ENCODE results near the gene IFNL1.
"Not testable (repeated sequence)": the region's sequence is repeated elsewhere in the genome, so short reads cannot be mapped to it uniquely, and the experiment has no call there.

The IFNL1 gene

DNA sequence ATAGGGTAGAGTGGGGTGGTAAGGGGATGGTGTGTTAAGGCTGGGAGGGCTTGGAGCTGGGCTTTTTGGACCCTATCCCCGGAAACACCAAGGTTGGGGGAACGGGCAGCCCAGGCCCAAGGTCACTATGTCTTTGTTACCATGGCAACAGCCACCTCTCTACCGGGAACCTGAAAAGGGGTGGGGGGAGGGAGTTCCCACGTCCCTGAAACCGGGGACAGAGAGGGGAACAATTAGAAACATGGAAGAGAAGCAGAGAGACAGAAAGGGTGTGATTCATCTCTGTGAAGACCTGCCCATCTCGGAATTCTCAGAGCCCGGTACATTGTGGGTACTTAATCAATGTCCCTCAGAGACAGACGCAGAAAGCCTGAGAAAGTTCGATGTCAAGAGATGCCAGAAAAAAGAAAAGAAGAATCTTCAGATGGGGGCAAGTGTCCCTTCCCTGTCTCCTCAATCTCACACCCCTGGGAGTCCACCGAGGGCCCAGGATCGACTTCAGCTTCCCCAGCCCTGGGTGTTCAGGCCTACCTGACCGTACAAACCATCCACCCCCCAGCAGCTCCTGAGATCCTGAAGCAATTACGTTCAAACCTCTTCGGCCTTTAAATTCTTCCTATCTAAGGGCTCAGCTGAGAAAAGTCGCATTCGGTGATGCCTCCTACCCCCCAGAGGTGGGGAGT is 31.3 kb downstream of the IFNL1 start:
- H3K9ac ChIP-seq (ENCODE audit: low read depth, low read length): peak overlapping the region; percentile 5; the same call in 1 of the 2 replicates
- H3K9me3 ChIP-seq (ENCODE audit: control insufficient read depth, insufficient read depth, low read length): no peaks in the 10 kb centered on the region
- H3K36me3 ChIP-seq (ENCODE audit: insufficient read depth, low read length): no peaks in the 10 kb centered on the region
- H3K4me1 ChIP-seq (ENCODE audit: insufficient read depth, low read length): peaks cover 6% of the 10 kb centered on the region

DNA sequence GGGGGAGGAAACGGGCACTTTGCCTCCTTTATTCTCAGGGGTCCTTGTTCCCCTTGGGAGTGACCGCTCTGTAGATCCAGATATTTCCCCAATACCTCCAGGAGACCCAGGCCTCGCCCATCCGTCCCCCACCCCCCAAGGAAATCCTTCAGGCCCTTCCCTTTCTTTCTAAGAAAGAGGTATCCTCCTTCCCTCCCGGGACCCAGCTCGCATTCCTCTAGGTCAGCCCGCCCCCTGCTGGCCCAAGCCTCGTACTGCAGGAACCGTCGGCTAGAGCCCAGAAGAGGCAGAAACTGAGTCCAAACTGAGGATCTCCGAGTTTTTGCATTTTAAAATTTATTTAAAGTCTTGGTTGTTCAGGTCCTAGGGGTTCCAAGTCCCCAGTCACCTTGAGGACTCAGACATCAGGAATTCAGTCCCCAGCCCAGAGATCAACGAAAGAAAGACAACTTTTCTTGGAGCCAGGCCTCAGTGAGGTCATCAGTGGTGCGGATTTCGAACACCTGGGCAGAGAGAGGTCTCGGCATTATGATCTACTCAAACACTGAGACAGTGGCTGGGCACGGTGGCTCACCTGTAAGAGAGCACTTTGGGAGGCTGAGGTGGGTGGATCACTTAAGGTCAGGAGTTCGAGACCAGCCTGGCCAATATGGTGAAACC is 32.0 kb downstream of the IFNL1 start:
- no peaks in the 10 kb centered on the region for H3K36me3 ChIP-seq (ENCODE audit: insufficient read depth, low read length)
- H3K9me3 ChIP-seq (ENCODE audit: control insufficient read depth, insufficient read depth, low read length): no peaks in the 10 kb centered on the region
- peak overlapping the region; percentile 5; the same call in 1 of the 2 replicates for H3K9ac ChIP-seq (ENCODE audit: low read depth, low read length)
- H3K4me1 ChIP-seq (ENCODE audit: insufficient read depth, low read length): peaks cover 6% of the 10 kb centered on the region

DNA sequence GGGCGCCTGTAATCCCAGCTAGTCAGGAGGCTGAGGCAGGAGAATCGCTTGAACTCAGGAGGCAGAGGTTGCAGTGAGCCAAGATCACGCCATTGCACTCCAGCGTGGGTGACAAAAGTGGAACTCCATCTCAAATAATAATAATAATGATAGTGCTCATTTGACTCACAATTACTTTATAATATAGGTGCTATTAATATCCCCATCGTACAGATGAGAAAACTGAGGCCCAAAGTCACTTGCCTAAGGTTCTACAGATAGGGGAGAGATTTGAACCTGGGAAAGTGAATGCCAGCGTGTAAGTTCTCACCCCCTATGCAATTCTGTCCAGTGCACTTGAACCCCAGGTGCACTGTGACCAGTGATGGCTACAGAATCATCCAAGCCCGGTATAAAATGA is 33.7 kb downstream of the IFNL1 start:
- peaks cover 6% of the 10 kb centered on the region for H3K4me1 ChIP-seq (ENCODE audit: insufficient read depth, low read length)
- H3K9me3 ChIP-seq (ENCODE audit: control insufficient read depth, insufficient read depth, low read length): no peaks in the 10 kb centered on the region
- no peaks in the 10 kb centered on the region for H3K36me3 ChIP-seq (ENCODE audit: insufficient read depth, low read length)
- no peak overlapping the region for H3K9ac ChIP-seq (ENCODE audit: low read depth, low read length)

DNA sequence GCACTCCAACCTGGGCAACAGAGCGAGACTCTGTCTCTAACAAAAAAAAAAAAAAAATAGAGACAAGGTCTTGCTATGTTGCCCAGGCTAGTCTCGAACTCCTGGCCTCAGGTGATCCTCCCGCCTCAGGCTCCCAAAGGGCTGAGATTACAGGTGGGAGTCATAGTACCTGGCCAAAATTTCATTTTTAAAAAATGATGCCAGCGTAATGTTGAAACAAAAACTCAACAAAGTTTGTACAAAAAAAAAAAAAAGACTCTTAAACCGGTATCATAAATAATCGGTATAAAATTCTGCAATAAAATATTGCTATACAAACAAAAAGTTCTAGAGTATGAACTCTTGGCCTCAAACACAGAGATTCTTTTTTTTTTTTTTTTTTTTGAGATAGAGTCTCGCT is 36.1 kb downstream of the IFNL1 start:
- Histone ChIP-seq H3K9ac (ENCODE audit: low read depth, low read length) (no peak overlapping the region), H3K36me3 (ENCODE audit: insufficient read depth, low read length) (no peaks in the 10 kb centered on the region), H3K9me3 (ENCODE audit: control insufficient read depth, insufficient read depth, low read length) (no peaks in the 10 kb centered on the region), H3K4me1 (ENCODE audit: insufficient read depth, low read length) (peaks cover 6% of the 10 kb centered on the region)

DNA sequence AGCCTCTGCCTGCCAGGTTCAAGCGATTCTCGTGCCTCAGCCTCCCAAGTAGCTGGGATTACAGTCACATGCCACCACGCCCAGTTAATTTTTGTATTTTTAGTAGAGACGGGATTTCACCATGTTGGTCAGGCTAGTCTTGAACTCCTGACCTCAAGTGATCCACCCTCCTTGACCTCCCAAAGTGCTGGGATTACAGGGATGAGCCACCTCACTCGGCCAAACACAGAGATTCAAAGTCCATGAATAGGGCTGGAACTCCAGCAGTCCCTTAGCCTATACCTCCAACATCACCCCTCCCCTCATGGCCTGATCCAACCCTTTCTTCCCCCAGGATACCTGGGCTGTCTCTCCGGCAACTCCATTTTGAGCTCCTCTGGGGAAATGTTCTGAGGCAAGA is 36.5 kb downstream of the IFNL1 start:
- not testable (repeated sequence) for H3K9me3 ChIP-seq (ENCODE audit: control insufficient read depth, insufficient read depth, low read length); H3K9ac ChIP-seq (ENCODE audit: low read depth, low read length); H3K4me1 ChIP-seq (ENCODE audit: insufficient read depth, low read length); H3K36me3 ChIP-seq (ENCODE audit: insufficient read depth, low read length)

DNA sequence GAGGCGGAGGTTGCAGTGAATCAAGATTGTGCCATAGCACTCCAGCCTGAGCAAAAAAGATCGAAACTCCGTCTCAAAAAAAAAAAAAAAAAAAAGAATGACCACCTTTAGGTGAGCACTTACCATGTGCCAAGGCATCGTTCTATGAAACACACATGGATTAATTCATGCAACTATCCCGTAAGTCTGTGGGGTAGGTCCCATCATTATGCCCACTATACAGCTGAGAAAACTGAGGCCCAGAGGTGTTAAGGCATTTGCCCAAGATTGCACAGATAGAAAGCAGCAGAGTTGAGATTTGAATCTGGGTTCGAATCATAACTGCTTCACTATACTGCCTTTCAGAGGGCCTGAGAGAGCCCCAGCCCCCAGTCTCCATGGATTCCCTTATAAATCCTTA is 37.3 kb downstream of the IFNL1 start:
- no peaks in the 10 kb centered on the region for H3K36me3 ChIP-seq (ENCODE audit: insufficient read depth, low read length)
- no peak overlapping the region for H3K9ac ChIP-seq (ENCODE audit: low read depth, low read length)
- H3K4me1 ChIP-seq (ENCODE audit: insufficient read depth, low read length): no peaks in the 10 kb centered on the region; the same call in 1 of the 2 replicates
- H3K9me3 ChIP-seq (ENCODE audit: control insufficient read depth, insufficient read depth, low read length): no peaks in the 10 kb centered on the region

DNA sequence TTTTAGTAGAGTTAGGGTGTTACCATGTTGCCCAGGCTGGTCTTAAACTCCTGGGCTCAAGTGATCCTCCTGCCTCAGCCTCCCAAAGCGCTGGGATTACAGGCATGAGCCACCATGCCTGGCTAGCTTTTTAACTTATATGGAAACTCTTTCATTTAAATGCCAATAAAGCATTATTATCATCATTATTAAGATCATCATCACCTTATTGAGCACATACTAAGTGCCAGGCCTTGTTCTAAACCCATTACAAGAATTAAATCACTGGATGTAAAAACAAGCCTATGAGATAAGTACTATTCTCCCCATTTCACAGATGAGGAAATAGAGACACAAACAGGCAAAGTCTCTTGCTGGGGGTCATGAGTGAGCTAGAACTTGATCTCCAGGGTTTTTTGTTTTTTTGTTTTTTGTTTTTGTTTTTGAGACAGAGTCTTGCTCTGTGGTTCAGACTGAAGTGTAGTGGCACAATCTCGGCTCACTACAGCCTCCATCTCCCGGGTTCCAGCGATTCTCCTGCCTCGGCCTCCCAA is 38.3 kb downstream of the IFNL1 start:
- H3K9ac ChIP-seq (ENCODE audit: low read depth, low read length): no peak overlapping the region
- no peaks in the 10 kb centered on the region; the same call in 1 of the 2 replicates for H3K4me1 ChIP-seq (ENCODE audit: insufficient read depth, low read length)
- no peaks in the 10 kb centered on the region for H3K36me3 ChIP-seq (ENCODE audit: insufficient read depth, low read length)
- no peaks in the 10 kb centered on the region for H3K9me3 ChIP-seq (ENCODE audit: control insufficient read depth, insufficient read depth, low read length)

DNA sequence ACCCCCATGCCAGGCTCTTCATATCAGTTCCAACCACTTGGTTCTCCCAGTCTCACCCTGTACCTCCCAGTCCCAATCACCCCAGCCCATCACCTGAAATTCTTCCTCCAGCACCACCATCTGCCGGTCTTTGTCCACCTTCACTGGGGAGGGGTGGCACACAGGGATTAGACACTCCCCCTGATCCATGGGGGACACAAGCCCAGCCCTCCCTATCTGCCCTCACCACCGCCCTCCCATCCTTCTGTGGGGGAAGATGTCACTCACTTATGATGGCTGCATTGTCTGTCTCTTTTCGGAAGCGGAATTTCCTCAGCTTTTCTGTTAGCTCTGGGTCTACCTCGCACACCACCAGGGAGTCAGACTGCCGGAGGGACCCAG is 39.0 kb downstream of the IFNL1 start:
- H3K9me3 ChIP-seq (ENCODE audit: control insufficient read depth, insufficient read depth, low read length): no peaks in the 10 kb centered on the region
- H3K4me1 ChIP-seq (ENCODE audit: insufficient read depth, low read length): no peaks in the 10 kb centered on the region; the same call in 1 of the 2 replicates
- no peak overlapping the region for H3K9ac ChIP-seq (ENCODE audit: low read depth, low read length)
- H3K36me3 ChIP-seq (ENCODE audit: insufficient read depth, low read length): no peaks in the 10 kb centered on the region

DNA sequence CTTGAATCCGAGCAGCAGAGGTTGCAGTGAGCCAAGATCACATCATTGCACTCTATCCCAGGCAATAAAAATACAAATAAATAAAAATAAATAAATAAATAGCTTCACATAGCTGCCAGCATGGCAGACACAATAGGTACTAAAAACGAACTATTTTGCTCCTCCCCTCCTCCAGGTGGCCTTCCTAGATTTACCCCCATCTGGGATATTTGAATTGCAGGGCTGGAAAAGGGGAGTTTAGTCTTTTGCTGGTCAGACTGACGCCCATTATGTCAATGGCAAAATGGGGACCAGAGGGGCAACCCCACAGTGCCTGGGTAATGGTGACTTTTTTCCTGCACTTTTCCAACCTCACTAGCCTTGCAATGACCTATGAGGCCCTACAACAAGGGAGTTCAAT is 40.3 kb downstream of the IFNL1 start:
- no peak overlapping the region for H3K9ac ChIP-seq (ENCODE audit: low read depth, low read length)
- no peaks in the 10 kb centered on the region; the same call in 1 of the 2 replicates for H3K4me1 ChIP-seq (ENCODE audit: insufficient read depth, low read length)
- H3K36me3 ChIP-seq (ENCODE audit: insufficient read depth, low read length): no peaks in the 10 kb centered on the region
- no peaks in the 10 kb centered on the region for H3K9me3 ChIP-seq (ENCODE audit: control insufficient read depth, insufficient read depth, low read length)

DNA sequence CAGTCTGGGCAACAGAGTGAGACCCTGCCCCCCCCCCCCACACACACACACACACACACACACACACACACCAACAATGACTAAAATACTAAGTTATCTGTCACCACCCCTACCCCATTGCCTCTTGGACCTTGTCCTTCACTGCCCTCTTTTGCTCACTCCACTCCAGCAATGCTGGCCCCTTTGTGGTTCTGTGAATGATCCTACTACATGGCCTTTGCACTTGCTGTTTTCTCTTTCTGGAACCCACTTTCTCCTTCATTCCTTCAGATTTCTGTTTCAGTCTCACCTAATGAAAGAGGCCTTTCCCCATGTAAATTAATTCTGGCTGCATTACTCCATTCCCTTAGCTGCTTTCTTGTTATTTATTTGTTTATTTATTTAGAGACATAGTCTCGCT is 43.5 kb downstream of the IFNL1 start:
- Histone ChIP-seq H3K4me1 (ENCODE audit: insufficient read depth, low read length) (no peaks in the 10 kb centered on the region), H3K36me3 (ENCODE audit: insufficient read depth, low read length) (no peaks in the 10 kb centered on the region)

DNA sequence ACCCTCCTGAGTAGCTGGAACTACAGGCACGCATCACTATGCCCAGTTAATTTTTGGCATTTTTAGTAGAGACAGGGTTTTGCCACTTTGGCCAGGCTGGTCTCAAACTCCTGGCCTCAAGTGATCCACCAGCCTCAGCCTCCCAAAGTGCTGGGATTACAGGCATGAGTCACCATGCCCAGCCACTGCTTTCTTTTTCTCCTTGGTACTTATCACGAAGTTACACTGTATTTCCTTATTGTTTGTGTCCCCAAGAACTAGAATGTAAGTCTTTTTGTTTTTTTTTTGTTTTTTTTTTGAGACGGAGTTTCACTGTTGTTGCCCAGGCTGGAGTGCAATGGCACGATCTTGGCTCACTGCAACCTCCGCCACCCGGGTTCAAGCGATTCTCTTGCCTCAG is 43.9 kb downstream of the IFNL1 start:
- H3K36me3 ChIP-seq (ENCODE audit: insufficient read depth, low read length); H3K4me1 ChIP-seq (ENCODE audit: insufficient read depth, low read length); H3K9me3 ChIP-seq (ENCODE audit: control insufficient read depth, insufficient read depth, low read length); H3K9ac ChIP-seq (ENCODE audit: low read depth, low read length): not testable (repeated sequence)

More for the DNA sequence above, 43.5 kb downstream of the IFNL1 start:
- no peak overlapping the region for H3K9ac ChIP-seq (ENCODE audit: low read depth, low read length)
- H3K9me3 ChIP-seq (ENCODE audit: control insufficient read depth, insufficient read depth, low read length): no peaks in the 10 kb centered on the region

DNA sequence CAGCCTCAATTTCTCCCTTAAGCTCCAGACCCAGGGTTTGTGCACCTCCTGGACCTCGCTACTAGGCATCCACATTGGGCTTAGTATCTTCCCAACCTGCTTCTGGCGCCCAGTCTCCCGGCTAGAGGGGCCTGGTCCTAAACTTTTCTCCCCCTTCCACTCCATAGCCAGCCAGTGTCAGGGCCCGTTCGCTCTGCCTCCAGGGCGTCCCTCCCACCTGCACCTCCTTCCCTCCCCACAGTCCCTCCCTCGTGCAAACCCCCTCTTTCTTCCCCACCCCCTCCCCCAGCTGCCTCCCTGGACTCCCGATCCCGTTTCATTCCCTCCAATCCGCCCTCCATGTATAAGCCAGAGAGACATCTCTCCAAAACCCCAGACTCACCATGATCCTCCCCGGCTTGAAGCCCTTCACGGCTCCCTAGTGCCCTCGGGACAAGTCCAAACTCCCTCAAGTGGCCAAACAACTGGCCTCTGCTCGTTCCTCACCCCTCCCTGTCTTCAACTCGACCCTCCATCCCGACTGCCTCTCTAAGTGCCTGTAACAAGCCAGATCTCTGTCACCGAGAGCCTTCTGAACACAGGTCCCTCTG is 45.0 kb downstream of the IFNL1 start:
- H3K9me3 ChIP-seq (ENCODE audit: control insufficient read depth, insufficient read depth, low read length): no peaks in the 10 kb centered on the region
- H3K9ac ChIP-seq (ENCODE audit: low read depth, low read length): peak overlapping the region; percentile 97
- H3K36me3 ChIP-seq (ENCODE audit: insufficient read depth, low read length): 0 out of 2 replicates have a peak, but pooled peaks cover 3% of the 10 kb centered on the region
- H3K4me1 ChIP-seq (ENCODE audit: insufficient read depth, low read length): no peaks in the 10 kb centered on the region

DNA sequence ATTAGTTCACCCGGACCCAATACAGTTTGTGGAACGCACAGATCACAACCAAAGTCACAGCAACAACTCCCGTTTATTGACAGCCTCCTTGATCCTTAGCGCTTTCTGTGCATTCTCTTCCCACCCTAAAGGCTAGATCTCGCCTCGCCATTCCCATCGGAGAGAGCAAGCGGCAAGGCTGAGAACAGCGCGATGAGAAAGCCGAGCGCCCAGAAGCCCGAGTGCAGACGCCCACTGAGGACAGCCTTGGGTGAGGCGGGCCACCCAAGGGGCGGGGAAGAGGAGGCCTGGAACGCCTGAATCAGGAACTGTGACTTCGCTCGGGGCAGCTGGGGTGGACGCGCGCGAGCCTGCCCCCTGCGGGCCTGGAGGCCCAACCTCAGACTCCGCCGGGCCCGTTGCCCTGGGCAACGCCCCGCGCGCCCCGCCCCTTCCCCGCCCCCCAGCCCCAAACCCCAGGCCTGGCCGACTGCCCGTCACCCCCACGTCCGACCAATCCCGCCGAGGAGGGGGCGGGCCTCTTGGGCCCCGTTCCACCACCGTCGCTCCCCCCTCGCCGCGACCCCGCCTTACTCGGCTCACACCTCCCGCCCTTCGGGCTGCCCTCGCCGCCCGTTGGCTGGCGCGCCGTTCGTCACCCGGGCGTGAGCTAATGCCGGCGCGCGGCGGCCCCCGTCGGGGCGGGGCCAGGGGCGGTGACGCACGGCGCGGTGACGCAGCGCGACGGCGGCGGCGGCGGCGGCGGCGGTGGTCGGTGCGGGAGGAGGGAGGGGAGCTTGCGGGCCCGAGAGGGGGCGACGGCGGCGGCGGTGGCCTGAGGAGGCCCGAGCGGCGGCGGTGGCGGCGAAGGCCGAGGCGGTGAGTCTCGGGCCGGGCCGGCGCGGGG is 45.8 kb downstream of the IFNL1 start, which contains the start of gene SAMD4B:
SAMD4B (plus strand) TSS at position 703 of the 886 bp plus-strand sequence. CDS start 14,473 bp downstream, outside the sequence.
- Histone ChIP-seq H3K9ac (ENCODE audit: low read depth, low read length) (peak within 1 kb of the TSS; percentile 97), H3K9me3 (ENCODE audit: control insufficient read depth, insufficient read depth, low read length) (no peaks in the 10 kb centered on the region), H3K4me1 (ENCODE audit: insufficient read depth, low read length) (no peaks in the 10 kb centered on the region), H3K36me3 (ENCODE audit: insufficient read depth, low read length) (0 out of 2 replicates have a peak, but pooled peaks cover 3% of the 10 kb centered on the region)

All from ES-I3 (cell line).